HFF-Myc (cell line): ENCODE results near the gene EP400.

ENCODE experiments used
- DNase-seq: peaks from one replicate; pipeline ENCODE4 v3.0.0-alpha.2; 2011; ENCODE audit warnings: low read depth; ENCODE audit errors: extremely low read depth
- H3K4me3 ChIP-seq: replicated peaks from 2 replicates; pipeline ENCODE4 v1.5.1; 2011; ENCODE audit warnings: low read depth, mild to moderate bottlenecking, control low read depth, low read length
- TF ChIP-seq, protein P1 (sequence below): IDR thresholded peaks from 2 replicates; pipeline ENCODE4 v1.5.1; 2012; ENCODE audit warnings: mild to moderate bottlenecking, low read depth, low read length, control low read depth; ENCODE audit errors: missing control alignments

Gene EP400

DNA sequence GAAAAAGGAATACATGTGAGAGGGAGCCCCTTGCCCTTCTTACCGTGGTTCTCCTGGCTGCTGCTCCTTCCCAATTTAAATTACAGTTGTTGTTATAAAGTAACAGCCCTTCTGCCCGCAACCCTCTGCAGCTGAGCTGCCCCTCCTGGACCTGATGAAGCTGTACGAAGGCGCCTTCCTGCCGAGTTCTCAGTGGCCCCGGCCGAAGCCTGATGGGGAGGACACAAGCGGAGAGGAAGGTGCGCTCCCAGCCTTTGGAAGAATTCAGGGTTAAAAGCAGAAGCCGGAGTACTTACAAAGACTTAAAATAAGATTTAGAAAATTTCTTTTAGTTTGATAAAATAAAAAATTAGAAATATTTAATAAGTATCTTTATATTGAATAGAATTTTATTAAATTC lies 55.2 kb downstream of the EP400 start:
- TF ChIP-seq, protein P1, sequence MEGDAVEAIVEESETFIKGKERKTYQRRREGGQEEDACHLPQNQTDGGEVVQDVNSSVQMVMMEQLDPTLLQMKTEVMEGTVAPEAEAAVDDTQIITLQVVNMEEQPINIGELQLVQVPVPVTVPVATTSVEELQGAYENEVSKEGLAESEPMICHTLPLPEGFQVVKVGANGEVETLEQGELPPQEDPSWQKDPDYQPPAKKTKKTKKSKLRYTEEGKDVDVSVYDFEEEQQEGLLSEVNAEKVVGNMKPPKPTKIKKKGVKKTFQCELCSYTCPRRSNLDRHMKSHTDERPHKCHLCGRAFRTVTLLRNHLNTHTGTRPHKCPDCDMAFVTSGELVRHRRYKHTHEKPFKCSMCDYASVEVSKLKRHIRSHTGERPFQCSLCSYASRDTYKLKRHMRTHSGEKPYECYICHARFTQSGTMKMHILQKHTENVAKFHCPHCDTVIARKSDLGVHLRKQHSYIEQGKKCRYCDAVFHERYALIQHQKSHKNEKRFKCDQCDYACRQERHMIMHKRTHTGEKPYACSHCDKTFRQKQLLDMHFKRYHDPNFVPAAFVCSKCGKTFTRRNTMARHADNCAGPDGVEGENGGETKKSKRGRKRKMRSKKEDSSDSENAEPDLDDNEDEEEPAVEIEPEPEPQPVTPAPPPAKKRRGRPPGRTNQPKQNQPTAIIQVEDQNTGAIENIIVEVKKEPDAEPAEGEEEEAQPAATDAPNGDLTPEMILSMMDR = no peak
- no peak for DNase-seq
- H3K4me3 ChIP-seq = no peak overlapping the region

DNA sequence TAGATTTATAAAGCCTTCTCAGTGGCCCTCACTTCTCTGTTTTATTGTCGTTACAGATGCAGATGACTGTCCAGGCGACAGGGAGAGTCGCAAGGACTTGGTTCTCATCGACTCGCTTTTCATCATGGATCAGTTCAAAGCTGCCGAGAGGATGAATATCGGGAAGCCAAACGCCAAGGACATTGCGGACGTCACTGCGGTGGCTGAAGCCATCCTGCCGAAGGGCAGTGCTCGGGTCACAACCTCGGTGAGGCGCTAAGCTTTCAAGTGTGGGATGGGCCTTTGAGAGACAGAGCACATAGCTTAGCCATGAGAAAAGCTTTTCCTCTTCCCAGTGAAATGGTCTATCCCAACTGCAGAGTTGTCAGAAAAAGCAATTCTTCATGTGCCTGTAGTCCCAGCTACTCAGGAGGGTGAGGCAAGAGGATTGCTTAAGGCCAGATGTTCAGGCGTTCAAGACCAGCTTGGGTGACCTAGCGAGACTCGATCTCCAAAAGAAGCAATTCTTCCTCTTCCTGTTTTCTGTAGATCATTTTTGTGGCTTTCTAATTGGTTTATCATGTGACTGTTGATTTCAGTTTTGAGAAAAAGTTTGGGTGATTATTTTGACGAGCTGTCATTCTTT lies 56.4 kb downstream of the EP400 start:
- TF ChIP-seq, protein P1 = no peak
- DNase-seq = no peak
- H3K4me3 ChIP-seq = no peak overlapping the region

DNA sequence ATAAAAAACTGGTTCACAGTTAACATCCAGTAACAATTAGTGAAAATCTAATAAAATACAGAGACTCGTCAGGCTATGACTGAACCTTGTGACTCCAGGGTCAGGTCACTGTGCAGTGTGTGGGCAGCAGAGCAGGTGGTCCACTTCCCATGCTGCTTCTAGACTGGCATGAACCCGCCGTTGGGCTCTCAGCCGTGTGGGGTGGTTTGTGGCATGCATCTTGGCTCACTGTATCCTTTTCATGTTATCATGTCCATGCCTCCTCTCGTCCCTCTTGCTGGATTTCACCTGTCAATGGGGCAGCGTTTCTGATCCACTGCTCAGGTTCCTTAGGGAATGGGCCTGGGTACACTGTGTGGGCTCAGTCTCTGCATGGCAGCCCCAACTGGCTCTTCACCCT lies 57.3 kb downstream of the EP400 start:
- H3K4me3 ChIP-seq = no peak overlapping the region
- TF ChIP-seq, protein P1 = no peak
- DNase-seq = no peak

DNA sequence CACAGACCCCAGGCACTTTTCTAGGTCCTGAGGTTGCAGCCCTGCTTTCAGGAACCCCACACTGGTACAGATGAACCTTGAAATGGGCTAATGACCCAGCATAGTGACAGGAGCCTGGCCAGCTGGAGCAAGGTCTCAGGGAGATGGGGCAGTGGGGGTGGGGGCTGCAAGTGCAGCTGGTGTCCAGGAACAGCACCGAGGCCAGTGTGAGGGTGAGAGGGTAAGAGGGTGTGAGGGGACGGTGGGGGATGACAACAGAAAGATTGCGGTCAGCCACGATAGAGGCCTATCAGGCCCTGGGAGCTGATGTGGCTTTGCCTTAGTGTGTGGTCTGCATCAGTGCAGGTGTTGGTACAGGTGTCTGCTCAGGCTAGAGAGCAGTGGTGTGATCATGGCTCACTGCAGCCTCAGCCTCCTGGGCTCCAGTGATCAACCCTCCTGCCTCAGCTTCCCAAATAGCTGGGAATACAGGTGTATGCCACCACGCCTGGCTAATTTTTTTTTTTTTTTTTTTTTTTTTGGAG lies 59.7 kb downstream of the EP400 start:
- no peak overlapping the region for H3K4me3 ChIP-seq
- DNase-seq = no peak
- TF ChIP-seq, protein P1 = no peak

DNA sequence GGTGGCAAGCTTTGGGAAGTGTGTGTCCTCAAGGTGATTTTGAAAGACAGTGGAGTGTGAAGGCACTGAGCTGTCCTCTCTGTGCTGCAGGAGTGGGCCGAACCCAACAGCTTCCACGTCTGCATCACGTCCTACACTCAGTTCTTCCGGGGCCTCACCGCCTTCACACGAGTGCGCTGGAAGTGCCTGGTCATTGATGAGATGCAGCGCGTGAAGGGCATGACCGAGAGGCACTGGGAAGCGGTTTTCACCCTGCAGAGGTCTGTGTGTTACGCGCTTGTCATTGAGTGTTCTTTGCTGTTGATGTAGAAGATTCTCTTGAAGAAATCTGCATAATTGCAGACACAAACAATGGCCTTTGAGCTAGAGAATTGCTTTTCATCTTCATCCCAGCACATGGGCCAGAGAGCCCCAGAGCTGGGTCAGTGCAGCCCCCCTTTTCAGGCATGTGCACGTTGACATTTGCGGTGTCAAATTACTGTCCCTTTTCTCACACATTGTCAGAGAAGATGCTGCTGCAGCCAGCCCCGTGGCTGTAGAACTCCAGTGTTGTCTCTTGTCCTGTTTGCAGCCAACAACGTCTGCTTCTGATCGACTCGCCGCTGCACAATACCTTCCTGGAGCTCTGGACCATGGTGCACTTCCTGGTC lies 63.3 kb downstream of the EP400 start:
- DNase-seq = no peak
- H3K4me3 ChIP-seq = no peak overlapping the region
- TF ChIP-seq, protein P1 = no peak

DNA sequence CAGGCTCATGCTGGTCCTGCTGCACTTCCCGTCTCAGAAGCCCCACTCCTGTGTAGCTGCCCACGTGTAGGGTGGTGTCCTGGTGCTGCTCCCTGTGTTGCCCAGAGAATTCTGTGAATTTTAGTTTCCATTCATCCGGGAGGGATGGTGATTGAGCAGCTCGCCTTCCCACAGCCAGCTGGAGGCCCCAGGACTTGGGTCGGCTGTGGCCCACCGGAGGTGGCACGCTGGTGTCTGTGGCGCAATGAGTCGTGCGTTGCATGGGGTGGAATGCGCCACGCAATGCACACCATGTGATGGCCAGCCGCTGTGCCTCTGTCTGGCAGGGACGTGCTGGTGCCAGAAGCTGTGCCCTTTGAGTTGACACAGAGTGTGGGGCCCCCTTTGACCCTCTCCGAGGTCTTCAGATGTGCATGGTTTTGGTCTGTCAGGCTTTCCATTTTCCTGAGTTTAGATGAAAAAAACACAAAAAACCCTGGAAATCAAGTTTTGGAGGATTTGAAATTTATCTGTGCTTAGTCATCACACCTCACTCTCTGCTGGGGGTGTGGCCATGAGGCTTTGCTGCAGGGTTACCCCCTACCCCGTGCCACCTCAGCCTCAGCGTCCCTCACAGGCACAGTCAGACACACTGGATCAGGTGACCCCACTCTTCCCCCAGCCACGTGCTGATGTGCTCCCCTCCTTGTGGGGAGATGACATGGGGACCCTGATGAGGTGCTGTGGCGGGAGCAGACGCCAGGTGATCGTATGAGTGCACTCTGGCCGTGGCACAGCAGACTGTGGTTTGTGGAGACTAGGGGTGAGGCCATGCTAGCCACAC lies 64.6 kb downstream of the EP400 start:
- no peak overlapping the region for H3K4me3 ChIP-seq
- TF ChIP-seq, protein P1 = no peak
- DNase-seq = no peak
